HepG2 (cell line): ENCODE measurements around the gene MED12L. TPM values are rescaled to one million over a fixed set of nuclear protein-coding genes. Genes with fewer than 3 reads are reported as not detected.

Experiments used
- LCORL ChIP-seq, 2 experiments: fragments of 450-650 bp in 1 of 2; sonication (generic) in 1 of 2; formaldehyde crosslinking in 1 of 2; IDR thresholded peaks; 2 replicates each; pipeline versions ENCODE4 v1.5.0 to v1.6.1; 2017 to 2020; ENCODE audit warnings: antibody characterized with exemption in 1 of 2, missing genetic modification reagents in 1 of 2
- REL ChIP-seq: sonication (generic); formaldehyde crosslinking; conservative IDR thresholded peaks from 2 replicates; pipeline ENCODE4 v1.8.0; 2022; ENCODE audit warnings: mild to moderate bottlenecking, missing genetic modification reagents, moderate library complexity
- ZNF10 ChIP-seq: sonication (generic); formaldehyde crosslinking; IDR thresholded peaks from 2 replicates; pipeline ENCODE4 v1.4.0; 2020; ENCODE audit warnings: mild to moderate bottlenecking, low read depth, missing genetic modification reagents, borderline replicate concordance
- ZNF382 ChIP-seq: sonication (generic); formaldehyde crosslinking; IDR thresholded peaks from 2 replicates; pipeline ENCODE4 v1.5.0; 2020; ENCODE audit warnings: missing genetic modification reagents, mild to moderate bottlenecking, borderline replicate concordance
- polyA plus RNA-seq, 8 experiments: library from polyadenylated mRNA; depleted of rRNA in 3 of 8; stranded (reverse) in 7 of 8; unstranded in 1 of 8; fragments of >200 nt; fragmentation: Illumina TruSeq in 4 of 8; extraction: Trizol in 4 of 8; gene quantifications; 2 replicates each; pipeline versions ENCODE4 v1.2.1 to v1.2.3, GENCODE V29; 2011 to 2016; ENCODE audit warnings: low read depth in 4 of 8, missing spikeins in 1 of 8, mixed read lengths in 1 of 8; ENCODE audit not compliant: insufficient read depth in 1 of 8
- total RNA-seq, 5 experiments: library from RNA; depleted of rRNA; stranded (reverse); fragments of >200 nt; fragmentation: Illumina TruSeq; extraction: Trizol; gene quantifications; 2 replicates each; pipeline ENCODE4 v1.2.3, GENCODE V29; 2016; ENCODE audit warnings: low read depth in 1 of 5
- TF ChIP-seq, protein P1 (sequence below): sonication (generic); formaldehyde crosslinking; IDR thresholded peaks from 2 replicates; pipeline ENCODE4 v1.9.0; 2021; ENCODE audit warnings: missing genetic modification reagents, borderline replicate concordance
- TF ChIP-seq, protein P2 (sequence below): sonication (generic); formaldehyde crosslinking; IDR thresholded peaks from 2 replicates; pipeline ENCODE4 v1.4.0; 2020; ENCODE audit warnings: missing genetic modification reagents, low read depth, mild to moderate bottlenecking, borderline replicate concordance
- TF ChIP-seq, protein P3 (sequence below): sonication (generic); formaldehyde crosslinking; IDR thresholded peaks from 2 replicates; pipeline ENCODE4 v1.5.0; 2020; ENCODE audit warnings: mild to moderate bottlenecking, low read depth, missing genetic modification reagents, borderline replicate concordance
- TF ChIP-seq, protein P4 (sequence below): IDR thresholded peaks from 2 replicates; pipeline ENCODE4 v1.6.1; 2012; ENCODE audit warnings: low read length, improper control_type of control experiment
- TF ChIP-seq, protein P5 (sequence below): sonication (generic); formaldehyde crosslinking; IDR thresholded peaks from 2 replicates; pipeline ENCODE4 v1.5.0; 2020; ENCODE audit warnings: missing genetic modification reagents

Gene MED12L
- total and polyA plus RNA-seq, 2 of the 13 experiments (the other 11 are each of a cell fraction or from before 2014, with no cell fraction given): 0.07 to 0.64 TPM

DNA sequence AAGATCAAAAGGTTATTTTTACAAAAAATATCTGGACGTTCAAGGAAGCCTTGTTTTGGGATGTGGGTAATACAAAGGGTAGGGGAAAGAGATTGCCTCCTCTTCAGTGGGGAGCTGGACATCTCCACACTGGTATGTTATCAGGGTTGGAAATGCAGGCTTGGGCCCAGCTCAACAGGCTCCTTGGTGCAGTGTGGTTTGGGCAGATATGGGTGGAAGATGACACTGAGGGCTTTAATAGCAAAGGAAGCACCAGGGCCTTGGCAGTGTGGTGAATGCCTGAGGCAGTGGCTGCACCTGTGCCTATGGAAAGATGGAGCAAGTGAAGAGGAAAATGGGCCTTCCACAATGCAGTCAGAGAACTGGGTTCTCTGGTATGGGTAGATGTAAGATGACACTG is 11.2 kb upstream of the MED12L start (continued):
- TF ChIP-seq, protein P1, sequence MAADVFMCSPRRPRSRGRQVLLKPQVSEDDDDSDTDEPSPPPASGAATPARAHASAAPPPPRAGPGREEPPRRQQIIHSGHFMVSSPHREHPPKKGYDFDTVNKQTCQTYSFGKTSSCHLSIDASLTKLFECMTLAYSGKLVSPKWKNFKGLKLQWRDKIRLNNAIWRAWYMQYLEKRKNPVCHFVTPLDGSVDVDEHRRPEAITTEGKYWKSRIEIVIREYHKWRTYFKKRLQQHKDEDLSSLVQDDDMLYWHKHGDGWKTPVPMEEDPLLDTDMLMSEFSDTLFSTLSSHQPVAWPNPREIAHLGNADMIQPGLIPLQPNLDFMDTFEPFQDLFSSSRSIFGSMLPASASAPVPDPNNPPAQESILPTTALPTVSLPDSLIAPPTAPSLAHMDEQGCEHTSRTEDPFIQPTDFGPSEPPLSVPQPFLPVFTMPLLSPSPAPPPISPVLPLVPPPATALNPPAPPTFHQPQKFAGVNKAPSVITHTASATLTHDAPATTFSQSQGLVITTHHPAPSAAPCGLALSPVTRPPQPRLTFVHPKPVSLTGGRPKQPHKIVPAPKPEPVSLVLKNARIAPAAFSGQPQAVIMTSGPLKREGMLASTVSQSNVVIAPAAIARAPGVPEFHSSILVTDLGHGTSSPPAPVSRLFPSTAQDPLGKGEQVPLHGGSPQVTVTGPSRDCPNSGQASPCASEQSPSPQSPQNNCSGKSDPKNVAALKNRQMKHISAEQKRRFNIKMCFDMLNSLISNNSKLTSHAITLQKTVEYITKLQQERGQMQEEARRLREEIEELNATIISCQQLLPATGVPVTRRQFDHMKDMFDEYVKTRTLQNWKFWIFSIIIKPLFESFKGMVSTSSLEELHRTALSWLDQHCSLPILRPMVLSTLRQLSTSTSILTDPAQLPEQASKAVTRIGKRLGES (CRISPR knock-in tag): no peak
- TF ChIP-seq ZNF10 (CRISPR knock-in tag) (no peak), LCORL (IDR thresholded peaks at IDR 0.05) (no peak), LCORL (CRISPR knock-in tag; IDR thresholded peaks at IDR 0.05) (no peak), REL (CRISPR knock-in tag) (no peak), ZNF382 (no peak)
- TF ChIP-seq, protein P2, sequence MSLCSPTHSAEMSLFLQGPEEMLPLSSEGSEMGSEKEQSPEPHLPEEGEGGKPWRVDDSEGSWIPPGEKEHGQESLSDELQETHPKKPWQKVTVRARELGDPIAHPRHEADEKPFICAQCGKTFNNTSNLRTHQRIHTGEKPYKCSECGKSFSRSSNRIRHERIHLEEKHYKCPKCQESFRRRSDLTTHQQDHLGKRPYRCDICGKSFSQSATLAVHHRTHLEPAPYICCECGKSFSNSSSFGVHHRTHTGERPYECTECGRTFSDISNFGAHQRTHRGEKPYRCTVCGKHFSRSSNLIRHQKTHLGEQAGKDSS: no peak
- TF ChIP-seq, protein P3, sequence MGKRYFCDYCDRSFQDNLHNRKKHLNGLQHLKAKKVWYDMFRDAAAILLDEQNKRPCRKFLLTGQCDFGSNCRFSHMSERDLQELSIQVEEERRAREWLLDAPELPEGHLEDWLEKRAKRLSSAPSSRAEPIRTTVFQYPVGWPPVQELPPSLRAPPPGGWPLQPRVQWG: no peak
- TF ChIP-seq, protein P4, sequence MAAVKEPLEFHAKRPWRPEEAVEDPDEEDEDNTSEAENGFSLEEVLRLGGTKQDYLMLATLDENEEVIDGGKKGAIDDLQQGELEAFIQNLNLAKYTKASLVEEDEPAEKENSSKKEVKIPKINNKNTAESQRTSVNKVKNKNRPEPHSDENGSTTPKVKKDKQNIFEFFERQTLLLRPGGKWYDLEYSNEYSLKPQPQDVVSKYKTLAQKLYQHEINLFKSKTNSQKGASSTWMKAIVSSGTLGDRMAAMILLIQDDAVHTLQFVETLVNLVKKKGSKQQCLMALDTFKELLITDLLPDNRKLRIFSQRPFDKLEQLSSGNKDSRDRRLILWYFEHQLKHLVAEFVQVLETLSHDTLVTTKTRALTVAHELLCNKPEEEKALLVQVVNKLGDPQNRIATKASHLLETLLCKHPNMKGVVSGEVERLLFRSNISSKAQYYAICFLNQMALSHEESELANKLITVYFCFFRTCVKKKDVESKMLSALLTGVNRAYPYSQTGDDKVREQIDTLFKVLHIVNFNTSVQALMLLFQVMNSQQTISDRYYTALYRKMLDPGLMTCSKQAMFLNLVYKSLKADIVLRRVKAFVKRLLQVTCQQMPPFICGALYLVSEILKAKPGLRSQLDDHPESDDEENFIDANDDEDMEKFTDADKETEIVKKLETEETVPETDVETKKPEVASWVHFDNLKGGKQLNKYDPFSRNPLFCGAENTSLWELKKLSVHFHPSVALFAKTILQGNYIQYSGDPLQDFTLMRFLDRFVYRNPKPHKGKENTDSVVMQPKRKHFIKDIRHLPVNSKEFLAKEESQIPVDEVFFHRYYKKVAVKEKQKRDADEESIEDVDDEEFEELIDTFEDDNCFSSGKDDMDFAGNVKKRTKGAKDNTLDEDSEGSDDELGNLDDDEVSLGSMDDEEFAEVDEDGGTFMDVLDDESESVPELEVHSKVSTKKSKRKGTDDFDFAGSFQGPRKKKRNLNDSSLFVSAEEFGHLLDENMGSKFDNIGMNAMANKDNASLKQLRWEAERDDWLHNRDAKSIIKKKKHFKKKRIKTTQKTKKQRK: no peak
- TF ChIP-seq, protein P5, sequence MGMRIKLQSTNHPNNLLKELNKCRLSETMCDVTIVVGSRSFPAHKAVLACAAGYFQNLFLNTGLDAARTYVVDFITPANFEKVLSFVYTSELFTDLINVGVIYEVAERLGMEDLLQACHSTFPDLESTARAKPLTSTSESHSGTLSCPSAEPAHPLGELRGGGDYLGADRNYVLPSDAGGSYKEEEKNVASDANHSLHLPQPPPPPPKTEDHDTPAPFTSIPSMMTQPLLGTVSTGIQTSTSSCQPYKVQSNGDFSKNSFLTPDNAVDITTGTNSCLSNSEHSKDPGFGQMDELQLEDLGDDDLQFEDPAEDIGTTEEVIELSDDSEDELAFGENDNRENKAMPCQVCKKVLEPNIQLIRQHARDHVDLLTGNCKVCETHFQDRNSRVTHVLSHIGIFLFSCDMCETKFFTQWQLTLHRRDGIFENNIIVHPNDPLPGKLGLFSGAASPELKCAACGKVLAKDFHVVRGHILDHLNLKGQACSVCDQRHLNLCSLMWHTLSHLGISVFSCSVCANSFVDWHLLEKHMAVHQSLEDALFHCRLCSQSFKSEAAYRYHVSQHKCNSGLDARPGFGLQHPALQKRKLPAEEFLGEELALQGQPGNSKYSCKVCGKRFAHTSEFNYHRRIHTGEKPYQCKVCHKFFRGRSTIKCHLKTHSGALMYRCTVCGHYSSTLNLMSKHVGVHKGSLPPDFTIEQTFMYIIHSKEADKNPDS: no peak
